H54 (cell line): ENCODE results near the gene PRKCA.
"Not testable (repeated sequence)": the region's sequence is repeated elsewhere in the genome, so short reads cannot be mapped to it uniquely, and the experiment has no call there.

ENCODE experiments used
- DNase-seq: peaks from one replicate; pipeline ENCODE4 v3.0.0; 2011; ENCODE audit warnings: low spot score, mixed read lengths; ENCODE audit not compliant: insufficient read length
- FAIRE-seq: peaks from 3 replicates; lab custom pipeline; 2011; peaks lifted over from hg19 to GRCh38; lab: Jason Lieb, UNC
- POLR2A ChIP-seq: IDR thresholded peaks from 2 replicates; pipeline ENCODE4 v1.6.1; 2011; ENCODE audit warnings: low read depth, mild to moderate bottlenecking, low read length

The PRKCA gene

DNA sequence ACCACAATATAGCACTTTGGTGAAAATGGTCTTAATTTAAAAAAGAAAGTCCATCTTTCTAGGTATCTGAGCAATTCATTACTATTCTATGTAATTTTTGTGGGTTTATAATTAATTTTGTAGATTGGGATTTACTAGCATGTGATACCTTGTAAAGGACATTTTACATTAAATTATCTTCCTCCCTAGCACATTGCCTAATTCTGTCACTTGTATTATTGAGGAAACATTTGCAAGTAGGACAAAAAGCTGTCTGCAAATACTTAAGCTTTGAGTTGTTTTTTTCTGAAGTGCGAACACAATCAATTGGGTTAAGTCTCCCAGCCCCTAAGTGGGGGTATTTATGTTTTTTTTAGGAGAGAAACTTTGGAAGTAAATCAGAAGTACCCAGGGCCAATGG is 167.0 kb downstream of the PRKCA start:
- no peak for FAIRE-seq
- DNase-seq = no peak
- TF ChIP-seq POLR2A = no peak

DNA sequence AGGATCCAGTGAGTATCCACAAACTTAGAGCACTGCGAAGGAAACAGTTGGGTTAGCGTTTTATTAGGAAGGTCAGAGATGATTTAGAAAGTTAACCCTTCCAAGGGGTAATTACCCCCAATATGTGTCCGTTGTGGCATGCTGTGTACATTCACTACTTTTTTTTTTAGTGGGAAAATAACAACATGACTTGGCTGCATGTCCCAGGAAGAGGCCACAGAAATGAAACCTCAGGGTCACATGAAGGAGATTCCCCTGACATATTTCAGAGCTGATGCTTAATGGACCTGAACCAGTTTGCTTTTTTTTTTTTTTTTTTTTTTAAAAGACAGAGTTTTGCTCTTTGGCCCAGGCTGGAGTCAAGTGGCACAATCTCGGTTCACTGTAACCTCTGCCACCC is 167.5 kb downstream of the PRKCA start:
- FAIRE-seq = no peak
- no peak for DNase-seq
- no peak for TF ChIP-seq POLR2A

DNA sequence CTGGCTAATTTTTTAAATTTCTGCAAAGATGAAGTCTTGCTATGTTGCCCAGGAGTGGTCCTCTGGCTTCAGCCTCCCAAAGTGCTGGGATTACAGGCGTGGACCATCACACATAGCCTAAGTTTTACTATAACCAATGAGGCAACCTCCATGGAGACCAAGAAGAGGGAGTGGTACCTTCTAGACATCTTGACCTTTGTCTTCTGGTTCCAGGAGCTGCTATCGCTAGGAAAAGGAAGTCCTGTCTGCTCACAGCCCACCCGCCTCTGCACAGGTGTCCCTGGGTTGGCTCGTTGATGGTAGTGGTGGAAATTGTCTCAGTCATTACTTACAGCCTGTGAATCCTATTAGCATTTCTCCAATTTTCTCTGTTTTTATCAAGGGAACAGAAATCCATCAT is 169.7 kb downstream of the PRKCA start:
- TF ChIP-seq POLR2A = no peak
- no peak for FAIRE-seq
- no peak for DNase-seq

DNA sequence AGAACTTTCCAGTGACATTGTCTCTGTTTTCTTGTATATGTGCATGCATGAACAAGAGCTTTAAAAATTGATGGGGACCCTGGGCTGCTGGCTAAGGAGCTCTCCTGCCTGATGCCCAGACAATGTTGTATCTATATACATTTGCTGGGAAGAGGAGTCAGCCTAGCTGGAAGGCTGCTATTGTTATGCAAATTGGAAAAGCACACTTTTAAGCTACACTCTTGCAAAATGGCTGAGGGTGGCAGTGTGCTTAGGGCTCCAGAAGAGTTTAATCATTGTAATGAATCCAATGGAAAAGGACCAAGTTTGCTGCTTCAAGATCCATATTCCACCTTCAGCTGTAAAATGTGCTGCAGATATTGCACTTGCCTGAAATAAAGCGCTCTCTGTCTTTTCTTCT is 171.8 kb downstream of the PRKCA start:
- TF ChIP-seq POLR2A = no peak
- no peak for FAIRE-seq
- DNase-seq = no peak

DNA sequence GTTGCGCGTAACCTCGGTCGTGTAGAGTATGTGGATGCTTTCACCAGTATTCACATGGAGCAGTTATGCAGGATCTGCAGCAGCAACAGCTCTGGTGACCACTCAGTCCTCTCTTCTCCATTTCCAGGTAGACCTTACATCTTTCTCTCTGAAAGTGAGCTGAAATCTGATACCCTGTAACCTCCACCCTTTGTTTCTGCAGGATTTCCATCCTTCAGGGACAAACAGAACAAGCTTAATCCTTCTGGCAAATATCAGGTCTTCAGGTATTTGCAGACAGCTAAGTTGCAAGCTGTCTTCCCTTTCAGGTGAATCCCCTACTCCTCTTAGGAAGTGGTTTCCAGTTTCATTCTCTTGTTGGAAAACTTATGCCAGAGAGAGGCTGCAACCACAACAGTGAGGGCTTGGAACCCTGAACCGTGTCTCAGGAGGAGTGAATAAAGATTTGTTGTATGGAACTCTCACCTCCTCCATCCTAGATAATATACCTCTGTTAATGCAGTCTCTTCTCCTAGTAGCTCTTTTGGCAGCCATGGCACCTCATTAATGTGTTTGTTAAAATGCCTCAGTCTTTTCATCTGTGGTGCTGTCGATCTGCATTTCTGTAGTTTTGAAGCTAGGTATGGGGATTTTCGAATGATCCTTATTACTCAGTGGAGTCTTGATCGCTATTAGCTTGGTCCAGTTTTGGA is 172.5 kb downstream of the PRKCA start:
- DNase-seq (no peak), FAIRE-seq (no peak)
- no peak for TF ChIP-seq POLR2A

DNA sequence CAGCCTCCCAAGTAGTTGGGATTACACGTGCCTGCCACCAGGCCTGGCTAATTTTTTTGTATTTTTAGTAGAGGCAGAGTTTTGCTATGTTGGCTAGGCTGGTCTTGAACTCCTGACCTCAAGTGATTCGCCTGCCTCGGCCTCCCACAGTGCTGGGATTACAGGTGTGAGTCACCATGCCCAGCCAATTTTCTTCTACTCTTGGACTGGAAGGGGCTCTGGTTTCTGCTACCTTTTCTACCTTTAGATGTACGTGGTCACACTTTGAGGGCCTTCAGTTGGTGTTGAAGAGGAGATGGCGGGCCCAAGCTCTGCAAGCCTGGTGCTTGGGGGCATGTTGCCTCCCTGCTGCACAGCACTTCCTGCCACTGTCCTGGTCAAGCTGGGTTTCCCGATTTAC is 173.6 kb downstream of the PRKCA start:
- no peak for TF ChIP-seq POLR2A
- no peak for FAIRE-seq

DNA sequence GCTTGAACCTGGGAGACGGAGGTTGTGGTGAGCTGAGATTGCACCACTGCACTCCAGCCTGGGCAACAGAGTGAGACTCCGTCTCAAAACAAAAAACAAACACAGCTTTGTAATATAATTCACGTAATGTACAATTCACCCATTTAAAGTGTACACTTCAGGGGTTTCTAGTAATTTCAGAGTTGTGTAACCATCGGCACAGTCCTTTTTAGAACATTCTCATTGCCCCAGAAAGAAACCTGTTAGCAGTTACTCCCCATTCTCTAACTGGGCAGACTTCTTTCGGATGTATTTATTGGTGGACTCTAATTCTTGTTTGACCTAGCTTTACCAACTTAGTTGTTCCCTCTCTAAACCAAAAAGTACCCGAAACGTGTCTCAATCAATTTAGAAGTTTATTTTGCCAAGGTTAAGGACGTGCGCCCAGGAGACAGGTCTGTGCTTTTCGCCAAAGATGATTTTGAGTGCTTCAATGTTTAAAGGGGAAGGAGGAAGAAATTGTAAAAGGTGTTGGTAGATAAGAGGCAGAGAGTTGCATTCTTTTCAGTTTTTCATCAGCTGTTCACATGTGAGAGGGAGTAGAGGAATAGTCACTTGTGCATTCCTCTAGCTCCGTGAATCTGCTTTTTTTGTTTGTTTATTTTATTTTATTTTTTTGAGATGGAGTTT is 175.3 kb downstream of the PRKCA start:
- DNase-seq = no peak
- TF ChIP-seq POLR2A = no peak
- FAIRE-seq = no peak

More for the DNA sequence above, 173.6 kb downstream of the PRKCA start:
- DNase-seq = no peak

DNA sequence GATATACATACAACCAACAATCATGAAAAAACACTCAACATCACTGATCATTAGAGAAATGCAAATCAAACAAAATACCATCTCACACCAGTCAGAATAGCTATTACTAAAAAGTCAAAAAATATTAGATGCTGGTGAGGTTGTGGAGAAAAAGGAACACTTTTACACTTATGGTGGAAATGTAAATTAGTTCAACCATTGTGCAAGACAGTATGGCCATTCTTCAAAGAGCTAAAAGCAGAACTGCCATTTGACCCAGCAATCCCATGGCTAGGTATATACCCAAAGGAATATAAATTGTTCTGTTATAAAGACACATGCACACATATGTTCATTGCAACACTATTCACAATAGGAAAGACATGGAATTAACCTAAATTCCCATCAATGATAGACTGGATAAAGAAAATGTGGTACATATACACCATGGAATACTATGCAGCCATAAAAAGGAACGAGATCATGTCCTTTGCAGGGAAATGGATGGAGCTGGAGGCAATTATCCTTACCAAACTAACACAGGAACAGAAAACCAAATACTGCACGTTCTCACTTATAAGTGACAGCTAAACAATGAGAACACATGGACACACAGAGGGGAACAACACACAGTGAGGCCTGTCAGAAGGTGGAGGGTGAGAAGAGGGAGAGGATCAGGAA is 176.9 kb downstream of the PRKCA start:
- not testable (repeated sequence) for FAIRE-seq, DNase-seq

DNA sequence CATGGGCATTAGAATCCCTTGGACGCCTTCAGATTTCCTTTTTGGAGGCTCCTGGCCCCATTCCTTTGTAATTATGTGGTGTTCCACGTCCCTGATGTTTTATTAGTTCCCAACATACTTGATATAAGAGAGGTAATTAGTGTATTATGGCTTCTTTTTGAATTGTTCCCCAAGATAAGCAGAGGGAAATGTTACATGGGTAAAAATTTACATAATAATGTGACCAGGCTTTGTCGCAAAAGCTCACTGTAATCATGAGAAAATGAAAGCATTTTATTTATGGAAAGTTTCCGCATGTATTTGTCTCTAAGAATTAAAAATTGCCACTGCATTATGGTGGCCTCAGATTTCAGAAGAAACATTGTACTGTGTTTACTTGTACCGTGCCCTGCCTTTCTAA is 177.8 kb downstream of the PRKCA start:
- no peak for TF ChIP-seq POLR2A
- FAIRE-seq = no peak
- no peak for DNase-seq

DNA sequence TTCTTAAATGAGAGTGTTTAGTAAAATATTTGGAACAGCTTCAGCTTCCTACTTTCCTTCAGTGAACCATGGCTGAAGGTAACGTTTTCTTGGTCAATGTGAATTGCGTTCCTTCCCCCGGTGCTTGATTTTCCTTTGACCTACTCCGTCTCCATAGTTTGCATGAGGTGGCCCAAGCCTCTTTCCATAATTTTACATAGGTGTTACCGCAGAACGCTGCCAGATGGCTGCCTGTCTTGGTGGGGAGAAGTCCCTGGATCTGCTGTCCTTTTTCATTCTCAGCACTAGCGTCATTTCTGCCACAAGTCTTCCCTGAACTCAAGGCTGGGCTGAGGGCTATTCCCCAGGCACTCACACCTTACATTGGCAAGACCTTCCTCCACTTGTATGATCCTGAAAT is 178.4 kb downstream of the PRKCA start:
- TF ChIP-seq POLR2A = no peak
- no peak for DNase-seq
- no peak for FAIRE-seq

DNA sequence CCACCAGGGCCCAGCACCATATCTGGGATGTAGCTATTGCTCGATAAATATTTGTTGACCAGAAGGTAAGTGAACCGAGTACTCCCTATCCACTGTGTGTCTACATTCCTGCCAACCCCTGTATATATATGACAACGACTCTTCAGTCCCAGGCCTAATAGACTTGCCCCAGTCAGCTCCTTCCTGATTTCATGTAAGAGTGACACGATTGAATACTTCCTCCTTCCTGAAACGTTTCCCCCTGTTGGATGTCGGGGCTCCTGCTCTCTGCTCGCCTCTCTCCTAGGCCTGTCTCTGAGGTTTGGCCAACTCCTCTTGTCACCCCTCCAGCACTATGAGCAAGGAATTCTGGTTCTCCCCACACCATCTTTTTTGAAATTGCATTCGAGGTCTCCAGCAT is 178.9 kb downstream of the PRKCA start:
- no peak for TF ChIP-seq POLR2A
- FAIRE-seq (no peak), DNase-seq (no peak)

DNA sequence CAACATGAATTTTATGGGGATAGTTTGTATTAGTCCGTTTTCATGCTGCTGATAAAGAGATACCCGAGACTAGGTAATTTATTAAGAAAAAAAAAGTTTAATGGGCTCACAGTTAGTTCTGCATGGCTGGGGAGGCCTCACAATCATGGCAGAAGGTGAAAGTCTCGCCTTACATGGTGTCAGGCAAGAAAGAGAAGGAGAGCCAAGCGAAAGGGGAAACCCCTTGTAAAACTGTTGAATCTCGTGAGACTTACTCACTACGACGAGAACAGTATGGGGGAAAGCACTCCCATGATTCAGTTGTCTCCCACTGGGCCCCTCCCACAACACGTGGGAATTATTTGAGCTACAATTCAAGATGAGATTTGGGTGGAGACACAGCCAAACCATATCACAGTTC is 181.5 kb downstream of the PRKCA start:
- no peak for FAIRE-seq
- TF ChIP-seq POLR2A = no peak
- no peak for DNase-seq

DNA sequence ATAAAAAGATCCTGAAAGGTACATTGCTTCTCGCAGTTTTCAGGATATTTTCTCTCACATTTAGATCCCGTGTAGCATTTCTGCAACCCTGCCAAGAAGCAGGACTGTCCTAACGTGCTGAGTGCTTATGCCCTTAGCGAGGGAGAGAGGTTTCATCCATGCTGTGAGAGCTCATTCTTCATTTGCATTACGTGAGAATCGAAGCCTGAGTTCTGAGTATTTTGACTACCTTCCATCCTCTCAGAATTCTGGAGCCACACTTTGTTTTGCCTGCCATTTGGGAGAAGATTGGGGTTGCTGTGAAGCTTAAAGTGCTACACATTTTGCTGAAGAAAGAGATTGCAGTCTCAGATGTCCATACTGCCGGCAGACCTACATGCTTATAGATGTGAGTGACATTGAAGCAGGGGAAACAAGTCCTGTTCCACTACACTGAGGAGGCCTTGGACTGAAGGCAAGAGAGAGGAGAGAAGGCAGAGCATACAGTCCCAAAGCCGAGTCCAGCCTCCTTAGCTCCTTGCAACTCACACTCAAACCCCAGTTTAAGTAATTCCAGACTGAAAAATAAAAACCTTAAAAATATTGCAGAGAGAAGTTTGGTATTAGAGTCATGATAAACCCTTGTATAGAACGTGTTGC is 183.0 kb downstream of the PRKCA start:
- no peak for TF ChIP-seq POLR2A
- no peak for FAIRE-seq
- no peak for DNase-seq

DNA sequence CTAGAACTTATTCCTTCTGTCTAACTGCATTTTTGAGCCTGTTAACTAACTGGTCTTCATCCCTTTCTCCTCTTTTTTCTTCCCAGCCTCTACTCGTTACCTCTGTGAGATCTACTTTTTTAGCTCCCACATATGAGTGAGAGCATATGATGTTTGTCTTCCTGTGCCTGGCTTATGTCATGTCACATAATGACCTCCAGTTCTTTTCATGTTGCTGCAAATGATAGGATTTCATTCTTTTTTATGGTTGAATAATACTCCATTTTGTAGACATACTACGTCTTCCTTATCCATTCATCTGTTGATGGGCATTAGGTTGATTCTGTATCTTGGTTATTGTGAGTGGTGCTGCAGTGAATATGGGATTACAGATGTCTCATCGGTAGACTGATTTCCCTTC is 184.7 kb downstream of the PRKCA start:
- no peak for TF ChIP-seq POLR2A
- FAIRE-seq (no peak), DNase-seq (no peak)

DNA sequence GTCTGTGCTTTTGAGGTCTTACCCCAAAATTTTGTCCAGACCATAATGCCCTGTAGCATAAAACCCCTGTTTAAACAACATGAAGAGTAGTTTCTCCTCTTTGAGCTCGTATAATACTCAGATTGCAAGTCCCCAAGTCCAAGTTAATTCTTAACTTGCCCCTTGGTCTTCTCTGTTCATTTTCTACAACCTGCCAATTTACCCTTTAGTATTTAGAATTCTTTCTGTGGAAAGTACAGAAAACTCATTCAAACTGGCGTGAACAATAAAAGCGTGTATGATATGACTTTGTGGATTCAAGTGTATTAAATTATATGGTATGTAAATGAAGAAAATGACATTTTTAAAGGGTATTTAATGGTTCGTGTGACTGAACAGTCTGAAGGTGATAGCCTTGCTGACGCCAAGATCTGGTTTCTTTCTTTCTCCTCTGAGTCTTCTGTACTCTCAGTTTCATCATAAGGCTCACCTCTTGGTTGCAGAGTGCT is 185.6 kb downstream of the PRKCA start:
- DNase-seq (no peak), FAIRE-seq (no peak)
- no peak for TF ChIP-seq POLR2A
